ENCODE data around the gene CLDN3.

GRCh38 chr7:73810998-73811360 is 40.9 kb upstream of the CLDN3 start:
- TF ChIP-seq, protein P1, sequence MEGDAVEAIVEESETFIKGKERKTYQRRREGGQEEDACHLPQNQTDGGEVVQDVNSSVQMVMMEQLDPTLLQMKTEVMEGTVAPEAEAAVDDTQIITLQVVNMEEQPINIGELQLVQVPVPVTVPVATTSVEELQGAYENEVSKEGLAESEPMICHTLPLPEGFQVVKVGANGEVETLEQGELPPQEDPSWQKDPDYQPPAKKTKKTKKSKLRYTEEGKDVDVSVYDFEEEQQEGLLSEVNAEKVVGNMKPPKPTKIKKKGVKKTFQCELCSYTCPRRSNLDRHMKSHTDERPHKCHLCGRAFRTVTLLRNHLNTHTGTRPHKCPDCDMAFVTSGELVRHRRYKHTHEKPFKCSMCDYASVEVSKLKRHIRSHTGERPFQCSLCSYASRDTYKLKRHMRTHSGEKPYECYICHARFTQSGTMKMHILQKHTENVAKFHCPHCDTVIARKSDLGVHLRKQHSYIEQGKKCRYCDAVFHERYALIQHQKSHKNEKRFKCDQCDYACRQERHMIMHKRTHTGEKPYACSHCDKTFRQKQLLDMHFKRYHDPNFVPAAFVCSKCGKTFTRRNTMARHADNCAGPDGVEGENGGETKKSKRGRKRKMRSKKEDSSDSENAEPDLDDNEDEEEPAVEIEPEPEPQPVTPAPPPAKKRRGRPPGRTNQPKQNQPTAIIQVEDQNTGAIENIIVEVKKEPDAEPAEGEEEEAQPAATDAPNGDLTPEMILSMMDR (IDR thresholded peaks at IDR 0.05), result no peak
- TF ChIP-seq POLR2A (IDR thresholded peaks at IDR 0.05) (no peak), EP300 (IDR thresholded peaks at IDR 0.05) (no peak)

Data from tibial nerve (tissue), 4 donors.